DMS 273 treated with DMSO at 0.1 percent for 48 hours (cell line): ENCODE measurements around the gene IGFLR1.

Experiments used
- DNase-seq: peaks from one replicate; lab custom pipeline; 2025; lab: John Stamatoyannopoulos, UW

IGFLR1 gene

DNA sequence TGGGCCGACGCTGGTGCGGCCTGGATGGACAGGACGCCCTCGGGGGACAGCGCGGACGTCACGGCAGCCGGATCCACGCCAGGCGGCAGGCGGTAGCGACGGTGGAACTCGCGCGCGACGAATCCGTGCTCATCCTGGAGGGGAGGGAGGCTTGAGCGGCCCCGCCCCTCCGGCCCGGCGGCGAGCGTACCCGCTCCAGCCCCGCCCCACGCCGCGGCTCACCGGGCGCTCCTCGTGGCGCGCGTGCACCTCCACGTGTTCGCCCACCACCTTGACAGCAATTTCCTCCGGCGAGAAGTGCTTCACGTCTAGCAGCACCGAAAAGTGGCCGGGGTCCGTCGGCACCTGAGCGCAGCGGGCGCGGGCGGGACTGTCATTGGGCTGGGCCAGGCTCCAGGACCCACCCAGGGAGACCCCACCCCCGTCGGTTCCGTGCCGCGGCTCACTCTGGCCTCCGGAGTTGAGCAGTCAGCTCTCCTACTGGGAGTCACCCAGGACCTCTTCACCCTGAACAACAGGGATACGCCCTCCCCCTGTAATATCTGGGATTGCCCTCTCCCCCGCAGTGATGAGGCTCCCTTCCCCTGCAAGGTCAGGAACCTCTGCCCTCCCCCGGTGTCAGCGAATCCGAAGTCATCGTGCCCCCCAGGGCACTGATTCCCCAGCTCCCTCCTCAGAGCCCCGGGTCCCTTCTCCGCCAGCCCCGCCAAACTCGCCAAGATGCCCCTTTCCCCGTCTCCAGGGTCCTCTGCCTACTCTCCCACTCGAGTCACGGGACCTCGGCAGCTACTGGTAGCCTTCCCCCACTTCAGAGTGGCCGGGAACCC, 13.5 kb upstream of the IGFLR1 start:
- DNase-seq, result no peak

DNA sequence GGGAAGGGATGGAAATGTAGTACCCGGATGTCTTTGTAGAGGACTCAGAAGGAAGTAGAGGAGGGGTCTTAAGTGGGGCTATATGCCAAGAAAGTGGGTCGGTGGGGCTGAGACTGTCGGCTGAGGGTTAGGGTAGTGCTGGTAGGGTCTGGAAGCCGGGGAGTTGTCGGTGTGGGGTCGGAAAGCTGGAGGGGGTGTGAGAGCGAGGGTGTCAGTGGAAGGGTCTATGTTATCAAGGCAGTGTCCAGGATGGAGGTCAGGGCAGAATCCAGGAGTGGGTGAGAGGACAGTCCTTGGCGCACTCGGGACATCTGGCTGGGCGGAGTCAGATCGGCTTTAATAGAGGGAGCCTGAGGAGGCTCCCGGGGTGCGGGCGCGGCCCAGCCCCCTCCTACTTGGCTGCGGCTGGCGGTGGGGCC, 12.9 kb upstream of the IGFLR1 start:
- DNase-seq, result no peak

DNA sequence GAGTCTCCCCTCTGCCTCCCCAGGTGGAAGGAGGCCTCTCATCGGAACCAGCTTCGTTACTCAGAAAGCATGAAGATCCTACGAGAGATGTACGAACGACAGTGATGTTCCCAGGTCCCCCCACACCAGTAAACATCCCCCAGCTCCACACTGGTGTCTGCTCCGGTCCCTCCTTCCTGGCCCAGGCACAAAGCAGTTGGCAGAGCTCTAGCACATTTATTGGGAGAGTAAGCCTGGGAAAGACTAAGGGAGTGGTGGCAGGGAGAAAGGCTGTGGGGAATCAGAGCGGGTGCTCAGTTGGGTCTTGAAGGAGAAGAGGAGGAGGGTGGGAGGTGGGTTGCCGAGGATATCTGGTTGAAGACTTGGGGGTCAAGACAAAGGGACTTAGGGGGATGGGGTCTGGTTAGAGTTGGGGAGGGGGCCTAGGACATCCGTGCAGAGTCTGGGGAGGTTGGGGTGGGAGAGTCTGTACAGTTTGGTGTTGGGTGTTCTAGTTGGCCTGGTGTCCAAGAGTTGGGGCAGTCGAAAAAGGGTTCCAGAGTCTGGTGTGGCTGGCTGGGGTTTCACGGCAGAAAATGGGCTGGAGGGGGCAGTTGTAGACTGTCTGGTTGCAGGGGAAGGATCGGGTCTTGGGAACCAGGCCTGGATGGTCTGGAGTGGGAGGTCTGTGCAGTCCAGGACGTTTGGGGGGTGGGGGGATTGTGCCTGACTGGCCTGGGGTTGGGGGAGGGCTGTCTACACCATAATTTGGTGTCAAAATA, 12.3 kb upstream of the IGFLR1 start:
- no peak for DNase-seq

DNA sequence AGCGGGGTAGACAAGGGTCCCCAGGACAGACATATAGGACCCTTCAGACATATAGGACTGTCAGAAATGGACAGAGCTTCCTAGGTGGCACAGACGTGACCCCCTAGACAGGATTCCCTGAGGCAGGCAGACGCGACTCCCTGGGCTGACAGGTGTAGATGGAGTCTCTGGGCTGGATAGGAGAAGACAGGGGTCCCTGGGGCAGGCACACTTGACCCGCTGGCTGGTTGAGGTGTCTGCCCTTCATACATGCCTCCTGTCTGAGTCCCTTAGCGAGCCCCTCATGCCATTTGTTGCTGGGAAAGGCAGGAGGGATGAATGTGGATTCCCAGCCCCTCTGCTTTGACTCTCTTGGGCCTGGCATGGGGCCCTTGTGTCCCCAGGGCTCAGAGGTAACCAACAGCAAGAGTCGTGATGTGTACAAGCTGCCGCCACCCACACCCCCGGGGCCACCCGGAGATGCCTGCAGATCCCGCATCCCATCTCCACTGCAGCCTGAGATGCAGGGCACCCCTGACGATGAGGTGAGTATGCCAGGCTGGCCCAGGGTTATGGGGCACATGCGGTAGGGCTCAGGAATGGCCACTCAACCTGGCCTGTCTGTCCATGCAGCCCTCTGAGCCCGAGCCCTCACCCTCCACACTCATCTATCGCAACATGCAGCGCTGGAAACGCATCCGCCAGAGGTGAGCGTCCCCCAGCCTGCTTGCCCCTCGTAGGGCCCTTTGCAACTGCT, 11.6 kb upstream of the IGFLR1 start:
- DNase-seq, result no peak

DNA sequence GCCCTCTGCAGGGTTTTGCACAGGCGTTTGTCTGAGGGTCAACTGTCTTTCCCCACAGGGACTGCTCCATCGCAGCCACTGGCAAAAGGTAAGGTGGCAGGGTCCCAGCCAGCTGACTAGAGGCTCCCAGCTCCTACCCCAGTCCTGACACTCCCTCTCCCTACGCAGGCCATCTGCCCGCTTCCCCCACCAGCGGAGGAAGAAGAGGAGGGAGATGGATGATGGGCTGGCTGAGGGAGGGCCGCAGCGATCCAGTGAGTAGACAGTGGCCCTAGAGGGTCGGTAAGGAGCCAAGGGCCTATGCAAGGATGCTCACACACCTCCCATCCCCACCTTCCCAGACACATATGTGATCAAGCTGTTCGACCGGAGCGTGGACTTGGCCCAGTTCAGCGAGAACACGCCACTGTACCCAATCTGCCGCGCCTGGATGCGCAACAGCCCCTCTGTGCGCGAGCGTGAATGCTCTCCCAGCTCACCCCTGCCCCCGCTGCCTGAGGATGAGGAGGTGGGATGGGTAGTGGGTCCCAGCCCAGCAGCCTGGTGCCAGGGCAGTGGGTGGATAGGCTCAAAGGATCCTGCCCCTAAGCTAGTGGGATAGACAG, 10.6 kb upstream of the IGFLR1 start:
- no peak for DNase-seq

DNA sequence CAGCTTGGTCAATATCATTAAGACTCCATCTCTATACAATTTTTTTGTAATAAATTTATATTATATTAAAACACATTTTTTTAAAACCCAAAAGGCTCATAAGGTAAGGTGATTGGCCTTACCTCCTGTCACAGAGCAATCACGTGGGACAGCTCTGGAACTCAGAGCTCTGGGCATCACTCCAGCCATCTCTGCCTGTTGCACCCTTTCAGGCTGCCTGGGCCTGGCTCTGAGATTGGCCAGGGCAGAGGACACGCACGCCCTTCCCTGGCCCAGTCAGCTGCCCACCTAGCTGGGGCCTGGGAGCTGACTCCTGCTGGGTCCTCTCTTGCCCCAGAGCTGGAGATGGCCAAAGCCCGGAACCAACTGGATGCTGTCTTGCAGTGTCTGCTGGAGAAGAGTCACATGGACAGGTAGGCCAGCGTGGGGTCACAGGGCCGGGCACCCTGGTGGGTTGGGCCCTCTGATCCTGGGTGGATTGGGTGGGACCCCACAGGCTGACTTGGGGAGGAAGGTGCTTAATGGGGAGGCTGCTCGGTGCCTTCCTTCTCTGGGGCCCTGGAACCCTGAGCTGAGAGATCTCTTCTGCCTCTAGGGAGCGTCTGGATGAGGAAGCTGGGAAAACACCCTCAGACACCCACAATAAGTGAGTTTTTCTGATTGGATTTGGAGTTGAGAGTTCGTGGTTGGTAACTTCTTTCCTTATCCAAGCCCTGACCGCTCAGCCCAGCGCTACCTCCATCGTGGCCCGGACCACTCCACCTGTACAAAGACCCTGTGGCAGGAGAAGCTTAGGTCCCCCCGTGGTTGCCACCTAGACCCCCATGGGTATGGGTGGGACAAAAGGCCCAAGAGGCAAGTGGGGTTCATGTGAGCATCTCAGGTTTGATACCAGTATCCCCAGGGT, 9.8 kb upstream of the IGFLR1 start:
- no peak for DNase-seq

DNA sequence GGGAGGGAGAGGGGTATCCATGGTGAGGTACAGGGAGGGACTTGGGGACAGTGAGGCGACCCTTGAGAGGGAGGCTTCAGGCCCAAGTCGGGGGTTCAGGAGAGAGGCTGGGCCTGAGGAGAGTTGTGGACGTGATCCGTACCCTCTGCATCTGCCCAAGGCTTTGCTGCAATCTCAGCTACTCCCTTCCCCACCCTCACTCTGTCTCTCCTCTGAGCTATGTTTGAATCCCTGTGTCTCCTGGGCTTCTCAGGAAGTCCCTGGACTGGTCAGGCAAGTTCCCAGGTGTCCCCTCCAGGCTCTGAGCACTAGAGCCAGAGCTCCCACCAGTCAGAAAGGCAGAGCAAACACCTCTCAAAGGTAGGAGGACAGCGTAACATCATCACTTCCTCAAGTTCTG, 7.9 kb upstream of the IGFLR1 start:
- DNase-seq, result no peak

DNA sequence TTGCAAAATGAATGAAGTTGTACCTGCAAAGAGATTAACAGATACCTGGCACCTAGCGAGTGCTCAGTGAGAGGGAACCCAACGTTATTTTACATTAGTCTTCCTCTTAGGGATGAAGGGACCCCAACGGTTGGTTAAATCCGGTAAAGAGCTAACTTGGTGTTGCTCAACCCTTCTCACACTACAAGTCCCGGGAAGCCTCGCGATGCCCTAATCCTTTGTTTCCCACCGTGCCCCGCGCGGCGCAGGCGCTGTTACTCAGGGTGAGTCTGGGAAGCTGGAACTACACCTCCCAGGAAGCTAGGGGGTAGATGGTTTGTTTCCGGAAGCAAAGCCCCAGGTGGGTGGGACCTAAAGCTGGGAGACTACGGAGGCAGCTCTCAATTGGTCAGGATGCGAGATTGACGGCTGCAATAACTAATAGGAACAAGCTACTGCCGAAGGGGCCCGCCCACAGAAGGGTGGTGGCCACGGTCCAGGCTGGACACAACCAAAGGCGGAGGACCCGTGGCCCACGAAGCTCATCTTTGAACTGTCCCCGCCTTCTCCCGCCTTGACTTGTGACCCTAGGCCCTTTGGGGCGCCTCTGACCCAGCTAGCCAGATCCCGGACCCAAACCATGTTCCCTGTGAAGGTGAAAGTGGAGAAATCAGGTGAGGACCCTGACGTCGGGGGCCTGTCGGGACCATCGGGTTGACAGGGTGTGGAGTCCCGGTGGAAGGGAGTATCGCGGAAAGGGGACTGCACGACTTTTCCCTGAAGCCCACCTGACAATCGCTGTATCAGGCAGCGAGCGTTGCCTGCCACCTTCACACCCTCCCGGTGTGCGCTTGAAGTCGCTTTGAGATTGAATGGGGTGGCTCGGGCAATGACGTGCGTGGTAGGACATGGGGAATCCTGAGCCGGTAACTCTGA, 6.1 kb upstream of the IGFLR1 start, which contains the start of gene LIN37:
LIN37 (plus strand) TSS at position 471 of the 915 bp plus-strand sequence; CDS start at position 620, 149 bp downstream.
- peak; percentile 98 for DNase-seq

DNA sequence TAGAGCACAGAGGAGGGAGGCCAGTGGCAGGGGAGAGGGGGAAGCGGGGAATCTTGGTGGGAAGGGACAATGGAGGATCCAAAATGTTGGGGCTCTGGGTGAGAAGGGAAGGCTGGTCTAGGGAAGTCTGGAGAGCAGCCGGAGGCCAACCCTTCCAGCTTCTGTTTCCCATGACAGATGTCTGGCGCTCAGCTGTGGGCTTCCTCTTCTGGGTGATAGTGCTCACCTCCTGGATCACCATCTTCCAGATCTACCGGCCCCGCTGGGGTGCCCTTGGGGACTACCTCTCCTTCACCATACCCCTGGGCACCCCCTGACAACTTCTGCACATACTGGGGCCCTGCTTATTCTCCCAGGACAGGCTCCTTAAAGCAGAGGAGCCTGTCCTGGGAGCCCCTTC, 4.3 kb upstream of the IGFLR1 start:
- DNase-seq, result no peak

DNA sequence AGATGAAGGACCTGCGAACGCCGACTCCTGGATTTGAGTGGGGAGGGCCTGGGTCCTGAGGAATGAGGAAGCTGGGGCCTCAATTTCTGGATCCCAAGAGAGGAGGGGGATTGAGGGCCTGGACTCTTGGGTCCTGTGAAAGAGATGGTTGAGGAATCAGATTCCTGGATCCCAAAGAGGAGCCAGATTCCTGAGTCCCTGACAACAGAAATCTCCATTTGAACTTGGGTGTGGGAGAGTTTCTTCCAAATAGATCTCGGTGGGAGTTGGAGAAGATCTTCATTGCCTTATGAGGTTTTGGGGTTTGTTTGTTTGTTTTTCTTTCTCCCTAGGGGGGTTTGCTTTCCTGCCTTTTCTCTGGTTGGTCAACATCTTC, 3.8 kb upstream of the IGFLR1 start:
- no peak for DNase-seq

DNA sequence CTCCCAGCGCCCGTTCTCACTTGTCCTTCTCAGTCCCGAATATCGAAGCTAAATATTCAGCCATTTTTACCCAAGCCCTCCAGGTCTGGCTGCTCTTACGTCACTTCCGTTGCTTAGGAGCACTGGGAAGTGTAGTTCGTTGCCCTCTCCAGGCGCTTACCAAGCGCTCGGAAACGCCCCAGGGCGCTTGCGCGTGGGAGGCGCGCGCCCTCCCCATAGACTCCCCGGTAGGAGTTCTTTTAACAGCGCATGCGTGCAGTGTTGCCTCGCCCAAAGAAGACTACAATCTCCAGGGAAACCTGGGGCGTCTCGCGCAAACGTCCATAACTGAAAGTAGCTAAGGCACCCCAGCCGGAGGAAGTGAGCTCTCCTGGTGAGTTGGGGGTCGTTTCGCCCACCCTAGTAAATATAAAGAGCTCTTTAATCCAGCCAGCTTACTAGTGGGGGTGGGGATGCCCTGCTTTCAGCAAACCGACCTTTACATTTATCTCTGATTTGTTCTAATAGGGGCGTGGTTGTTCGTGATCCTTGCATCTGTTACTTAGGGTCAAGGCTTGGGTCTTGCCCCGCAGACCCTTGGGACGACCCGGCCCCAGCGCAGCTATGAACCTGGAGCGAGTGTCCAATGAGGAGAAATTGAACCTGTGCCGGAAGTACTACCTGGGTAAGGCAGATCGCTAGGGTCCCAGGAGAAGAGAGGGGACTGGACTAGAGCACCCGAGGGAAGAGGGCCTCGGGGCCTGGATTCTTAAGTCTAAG, 3.3 kb upstream of the IGFLR1 start, which contains the start of the genes PSENEN and U2AF1L4:
PSENEN (plus strand) TSS at position 324 of the 759 bp plus-strand sequence; CDS start at position 604, 280 bp downstream.
U2AF1L4 (minus strand) TSS at position 91 of the 759 bp plus-strand sequence; CDS start at position 64, 27 bp downstream.
- DNase-seq, result peak; percentile 95

DNA sequence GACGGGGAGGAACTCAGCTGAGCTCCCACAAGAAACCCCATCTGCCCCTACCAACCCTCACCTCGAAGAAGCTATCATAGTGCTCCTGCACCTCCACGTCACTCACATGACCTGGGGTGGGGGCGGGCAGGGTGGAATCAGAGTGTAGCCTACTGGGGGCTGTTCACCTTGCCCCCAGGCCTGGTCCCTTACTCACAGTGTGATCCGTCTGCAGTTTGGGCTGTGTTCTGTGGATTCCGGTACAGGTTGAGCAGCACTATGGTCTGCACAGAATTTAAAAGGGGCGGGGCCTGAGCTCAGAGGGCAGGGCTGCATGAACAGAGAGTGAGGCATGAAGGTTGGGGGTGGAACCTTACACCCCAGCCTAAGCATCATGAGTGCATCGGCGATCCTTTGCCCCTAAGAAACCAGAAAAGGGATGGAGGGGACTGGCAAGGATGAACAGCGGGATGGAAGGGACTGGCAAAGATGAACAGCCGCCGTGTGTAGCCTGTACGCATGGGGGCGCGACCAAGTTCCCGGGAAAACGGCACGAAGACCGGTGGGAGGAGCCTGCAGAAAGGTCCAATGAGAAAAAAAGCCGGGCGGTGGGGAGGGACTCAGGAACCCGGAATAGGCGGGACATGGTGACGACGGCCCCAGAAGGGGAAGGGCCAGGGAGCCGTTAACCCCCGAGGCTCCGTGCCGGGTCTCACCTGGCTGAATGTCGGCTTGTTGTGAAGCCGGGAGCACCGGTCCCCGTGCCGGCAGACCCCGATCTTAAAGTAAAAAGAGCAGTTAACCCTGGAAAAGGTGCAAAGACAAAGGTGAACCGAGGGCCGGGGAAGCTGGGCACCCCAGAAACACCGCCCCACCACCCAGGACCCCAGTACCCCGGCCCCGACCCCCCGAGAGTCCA, 2.4 kb upstream of the IGFLR1 start:
- DNase-seq, result peak; percentile 92

DNA sequence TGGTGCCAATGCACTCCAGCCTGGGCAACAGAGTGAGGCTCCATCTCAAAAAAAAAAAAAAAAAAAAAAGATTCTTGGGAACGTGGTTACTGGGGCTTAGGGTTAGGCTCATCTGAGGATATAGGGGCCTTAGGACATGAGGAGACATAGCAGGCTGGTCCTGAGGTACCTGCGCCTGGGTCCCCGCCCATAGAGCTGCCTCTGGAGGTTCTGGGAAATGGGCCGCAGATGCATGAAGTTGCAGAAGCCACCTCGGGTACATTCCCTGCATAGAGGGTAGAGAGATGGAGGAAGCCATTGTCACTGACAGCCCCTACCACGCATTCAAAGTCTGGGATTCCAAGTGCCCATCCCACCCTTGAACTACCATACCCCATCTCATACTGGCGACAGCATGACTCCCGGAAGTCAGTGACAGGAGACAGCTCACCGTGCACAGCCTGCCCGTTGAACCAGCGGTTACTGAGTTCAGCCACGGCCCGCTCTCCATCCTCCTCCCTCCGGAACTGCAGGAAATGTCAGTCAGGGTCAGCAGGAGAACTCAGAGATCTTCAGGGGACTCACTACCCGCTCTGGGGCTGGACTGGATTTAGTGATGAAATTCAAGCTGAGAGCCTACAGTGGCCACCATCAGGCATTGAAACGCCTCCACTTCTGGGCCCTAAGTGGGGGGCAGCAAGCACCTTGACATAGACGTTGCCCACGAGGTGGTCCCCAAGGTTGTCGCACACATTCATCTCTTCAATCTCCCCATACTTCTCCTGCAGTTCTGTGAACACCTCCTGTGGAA, 1.6 kb upstream of the IGFLR1 start:
- DNase-seq, result no peak

DNA sequence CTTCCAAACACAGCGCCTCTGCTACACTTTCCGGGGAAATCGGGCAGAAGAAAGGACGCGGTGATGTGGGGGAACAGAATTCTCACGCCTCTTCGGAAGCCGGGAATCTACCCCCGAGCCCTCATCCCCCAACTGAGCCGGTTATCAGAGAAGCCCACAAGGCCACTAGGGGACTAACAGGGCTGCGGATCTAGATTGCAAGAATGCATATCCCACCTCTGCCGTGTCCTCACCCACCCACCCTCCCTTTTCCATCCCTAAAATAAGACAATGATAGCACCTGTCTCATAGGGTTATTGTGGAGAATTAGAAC, 1.1 kb downstream of the IGFLR1 start:
- no peak for DNase-seq

DNA sequence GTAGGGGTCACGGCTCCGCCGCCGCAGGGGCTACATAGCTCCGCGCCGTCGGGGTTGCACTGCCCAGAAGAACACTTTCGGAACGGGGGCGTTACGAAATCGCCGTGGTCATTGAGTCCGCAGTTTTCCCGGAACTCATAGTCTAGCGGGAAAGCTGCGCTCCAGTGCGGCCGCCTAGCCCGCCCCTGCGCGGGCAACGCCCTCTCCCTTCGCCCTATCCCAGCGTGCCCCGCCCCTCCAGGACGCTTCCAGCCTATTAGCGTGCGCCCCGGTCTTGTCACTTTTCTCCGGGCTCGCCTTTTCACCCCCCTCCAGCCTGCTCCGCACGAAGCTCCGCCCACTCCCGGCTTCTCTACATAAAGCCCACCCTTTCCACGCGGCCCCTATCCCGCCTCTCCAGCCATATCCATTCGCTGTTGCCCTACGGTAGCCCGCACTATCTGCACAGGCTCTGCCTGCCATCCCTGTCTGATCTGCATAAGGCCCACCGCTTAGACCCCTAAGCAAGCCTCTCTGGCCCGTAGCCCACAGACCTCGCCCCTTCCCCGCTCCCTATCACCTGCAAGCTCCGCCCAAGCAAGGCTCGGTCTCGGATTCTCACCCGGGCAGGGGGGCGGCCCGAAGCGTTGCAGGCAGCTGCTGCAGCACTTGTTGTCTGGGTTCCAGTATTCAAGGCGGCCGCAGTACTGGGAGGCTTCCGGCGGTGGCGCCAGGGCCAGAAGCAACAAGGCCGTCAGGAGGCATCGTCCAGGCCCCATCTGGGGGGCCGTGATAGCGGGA, 1.6 kb downstream of the IGFLR1 start:
- DNase-seq, result peak; percentile 98

DNA sequence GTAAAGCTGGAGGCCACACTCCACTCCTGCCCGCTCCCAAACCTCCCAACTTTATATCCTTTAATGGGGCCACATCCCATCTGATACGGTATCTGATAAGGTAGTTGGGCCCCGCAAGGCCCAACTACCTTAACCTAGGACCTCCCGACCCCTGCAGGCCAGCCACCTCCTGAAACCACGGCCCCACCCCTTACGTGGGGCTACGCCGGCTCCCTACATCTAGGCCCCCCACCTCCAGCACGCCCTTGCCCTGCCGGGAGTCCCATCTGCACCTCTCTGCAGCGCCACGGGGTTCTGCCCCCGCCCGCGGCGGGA, 2.2 kb downstream of the IGFLR1 start:
- no peak for DNase-seq
